22Rv1 (cell line): ENCODE data around the gene DPH7.

Experiments used
- ZFX ChIP-seq: fragments of 450-650 bp; IDR thresholded peaks from 2 replicates; pipeline ENCODE4 v1.6.1; 2017; ENCODE audit warnings: antibody characterized with exemption, borderline replicate concordance
- TF ChIP-seq, protein P1 (sequence below): fragments of 450-650 bp; IDR thresholded peaks from 2 replicates; pipeline ENCODE4 v1.5.1; 2017; ENCODE audit warnings: mild to moderate bottlenecking

DNA sequence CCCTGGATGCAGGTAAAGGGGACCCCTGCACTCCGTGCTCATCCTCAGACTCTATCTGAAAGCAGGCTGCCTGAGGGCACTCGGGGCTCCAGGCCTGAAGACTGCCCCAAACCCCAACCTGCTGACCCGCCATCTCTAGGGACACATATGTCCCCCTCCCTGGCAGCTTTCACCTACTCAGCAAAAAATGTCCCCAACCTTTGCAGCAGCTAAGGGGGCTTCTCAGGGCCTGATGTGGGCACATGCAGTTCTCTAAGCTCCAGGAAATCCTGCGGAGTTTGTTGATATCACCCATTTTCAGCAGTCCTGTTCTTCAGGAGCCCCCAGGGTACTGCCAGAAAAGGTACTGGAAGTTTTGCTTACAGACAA is 2.2 kb upstream of the DPH7 start:
- TF ChIP-seq, protein P1, sequence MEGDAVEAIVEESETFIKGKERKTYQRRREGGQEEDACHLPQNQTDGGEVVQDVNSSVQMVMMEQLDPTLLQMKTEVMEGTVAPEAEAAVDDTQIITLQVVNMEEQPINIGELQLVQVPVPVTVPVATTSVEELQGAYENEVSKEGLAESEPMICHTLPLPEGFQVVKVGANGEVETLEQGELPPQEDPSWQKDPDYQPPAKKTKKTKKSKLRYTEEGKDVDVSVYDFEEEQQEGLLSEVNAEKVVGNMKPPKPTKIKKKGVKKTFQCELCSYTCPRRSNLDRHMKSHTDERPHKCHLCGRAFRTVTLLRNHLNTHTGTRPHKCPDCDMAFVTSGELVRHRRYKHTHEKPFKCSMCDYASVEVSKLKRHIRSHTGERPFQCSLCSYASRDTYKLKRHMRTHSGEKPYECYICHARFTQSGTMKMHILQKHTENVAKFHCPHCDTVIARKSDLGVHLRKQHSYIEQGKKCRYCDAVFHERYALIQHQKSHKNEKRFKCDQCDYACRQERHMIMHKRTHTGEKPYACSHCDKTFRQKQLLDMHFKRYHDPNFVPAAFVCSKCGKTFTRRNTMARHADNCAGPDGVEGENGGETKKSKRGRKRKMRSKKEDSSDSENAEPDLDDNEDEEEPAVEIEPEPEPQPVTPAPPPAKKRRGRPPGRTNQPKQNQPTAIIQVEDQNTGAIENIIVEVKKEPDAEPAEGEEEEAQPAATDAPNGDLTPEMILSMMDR = no peak
- no peak for TF ChIP-seq ZFX
